Spleen (tissue), 11 donors: ENCODE measurements around the gene BTBD17. TPM values are rescaled to one million over a fixed set of nuclear protein-coding genes. Genes with fewer than 3 reads are reported as not detected.
"Not testable (repeated sequence)": the region's sequence is repeated elsewhere in the genome, so short reads cannot be mapped to it uniquely, and the experiment has no call there.

Experiments
- DNase-seq: peaks from one replicate; pipeline ENCODE4 v3.0.0-alpha.2; 2020
- H3K27ac ChIP-seq, 8 donors: fragments of 200-600 bp; sonication (generic) in 7 of 8; 1 replicate in 4 of 8; 2 replicates in 4 of 8; pipeline versions ENCODE4 v1.5.0 to v1.8.0; 2016 to 2021; ENCODE audit warnings: inconsistent platforms in 4 of 8, mild to moderate bottlenecking in 4 of 8, moderate library complexity in 1 of 8
- H3K27me3 ChIP-seq, 7 donors: fragments of 200-600 bp; sonication (generic) in 6 of 7; replicated peaks in 1 of 7; 1 replicate in 4 of 7; 2 replicates in 3 of 7; pipeline versions ENCODE4 v1.5.0 to v1.8.0; 2016 to 2021; ENCODE audit warnings: inconsistent platforms in 3 of 7, mild to moderate bottlenecking in 1 of 7
- H3K36me3 ChIP-seq, 6 donors: fragments of 200-600 bp; sonication (generic) in 5 of 6; 1 replicate in 4 of 6; 2 replicates in 2 of 6; pipeline versions ENCODE4 v1.5.0 to v1.8.0; 2016 to 2021; ENCODE audit warnings: inconsistent platforms in 2 of 6
- H3K4me1 ChIP-seq, 6 donors: fragments of 200-600 bp; sonication (generic) in 5 of 6; 1 replicate in 3 of 6; 2 replicates in 3 of 6; pipeline versions ENCODE4 v1.5.0 to v1.8.0; 2016 to 2021; ENCODE audit warnings: inconsistent platforms in 3 of 6
- H3K4me3 ChIP-seq, 8 donors: fragments of 200-600 bp; sonication (generic) in 7 of 8; 1 replicate in 4 of 8; 2 replicates in 4 of 8; pipeline versions ENCODE4 v1.5.0 to v1.8.0; 2016 to 2021; ENCODE audit warnings: inconsistent platforms in 4 of 8, mild to moderate bottlenecking in 4 of 8, moderate library complexity in 2 of 8
- H3K9me3 ChIP-seq, 8 donors: fragments of 200-600 bp; sonication (generic) in 7 of 8; 1 replicate in 4 of 8; 2 replicates in 4 of 8; pipeline versions ENCODE4 v1.5.0 to v1.8.0; 2016 to 2021; ENCODE audit warnings: inconsistent platforms in 4 of 8
- POLR2A ChIP-seq, 3 donors: fragments of 450-650 bp; IDR thresholded peaks; one replicate each; pipeline ENCODE4 v1.5.1; 2017; ENCODE audit warnings: antibody characterized with exemption in 3 of 3, mild to moderate bottlenecking in 1 of 3
- POLR2AphosphoS5 ChIP-seq, 3 donors: sonication (generic); formaldehyde crosslinking; IDR thresholded peaks; one replicate each; pipeline ENCODE4 v1.5.1; 2017; ENCODE audit warnings: antibody characterized with exemption in 3 of 3
- WGBS, 5 donors: extraction: QIAGEN DNeasy Blood & Tissue Kit in 3 of 5; methylation state at CpG; one replicate each; pipeline versions ENCODE4 v1.1.5 to v1.1.7; 2013 to 2018; 5-methylcytosine and 5-hydroxymethylcytosine counted together
- intact Hi-C: fragments of 100-400 bp; cut with DNase I; formaldehyde crosslinking; loops from one replicate; pipeline ENCODE4 v1.15.0; 2023; ENCODE audit warnings: low total_unique reads
- polyA plus RNA-seq, 3 donors: library from polyadenylated mRNA; stranded (reverse); fragments of 200-250 nt; gene quantifications; one replicate each; pipeline ENCODE4 v1.2.1, GENCODE V29; 2013
- total RNA-seq, 7 donors: library from RNA; depleted of rRNA in 3 of 7; stranded (reverse); fragments of >200 nt in 3 of 7; fragmentation: NEBNext Ultra II Directional in 4 of 7; extraction: Animal tissue kit (Norgen Biotek cat#: 25700) in 4 of 7; gene quantifications; one replicate each; pipeline versions ENCODE4 v1.1.0 to v1.2.1, GENCODE V29; 2016 to 2021
- TF ChIP-seq, protein P1 (sequence below), 11 experiments: fragments of 200-600 bp in 7 of 11; fragments of 450-650 bp in 4 of 11; sonication (generic) in 4 of 11; IDR thresholded peaks in 8 of 11; conservative IDR thresholded peaks in 3 of 11; 1 replicate in 7 of 11; 2 replicates in 4 of 11; pipeline versions ENCODE4 v1.4.0 to v1.8.0; 2016 to 2021; ENCODE audit warnings: antibody characterized with exemption in 11 of 11, inconsistent platforms in 4 of 11, mild to moderate bottlenecking in 1 of 11
- donor health status: healthy with polysubstance abuse.
- donor health status: DM: no; HTN: no; CAD: no; lungs with moderate emphysema.
- donor health status: DM: no; HTN: no; CAD: no.
- donor health status: Bipolar disorder and iron deficiency.
- donor health status: healthy.
- donor health status: DM: no; HTN: no; CAD: no.
- donor health status: DM: yes; HTN: yes; CAD: no.

The BTBD17 gene
- total and polyA plus RNA-seq, 10 donors: 0.06 to 0.51 TPM; not detected in 8

DNA sequence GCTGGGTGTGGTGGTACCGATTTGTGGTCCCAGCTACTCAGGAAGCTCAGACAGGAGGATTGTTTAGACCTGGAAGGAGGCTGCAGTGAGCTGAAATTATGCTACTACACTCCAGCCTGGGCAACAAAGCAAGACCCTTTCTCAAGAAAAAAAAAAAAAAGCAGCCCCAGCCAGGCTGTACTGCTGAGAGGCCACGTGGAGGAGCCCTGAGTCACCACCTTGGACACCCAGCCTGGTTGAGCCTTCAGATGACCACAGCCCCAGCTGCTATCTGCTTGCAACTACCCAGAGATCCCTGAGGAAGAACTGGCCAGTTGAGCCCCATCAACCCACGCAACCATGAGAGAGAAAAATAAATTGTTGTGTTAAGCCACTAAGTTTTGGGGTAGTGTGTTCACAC is 46.6 kb upstream of the BTBD17 start:
- Histone ChIP-seq H3K4me3 (no peak overlapping the region), H3K27me3 (peaks cover 0 to 11% (median 0%) of the 10 kb centered on the region in 7 donors), H3K27ac (no peak overlapping the region), H3K36me3 (no peaks in the 10 kb centered on the region), H3K4me1 (no peaks in the 10 kb centered on the region), H3K9me3 (no peaks in the 10 kb centered on the region)
- WGBS, 5 donors: 72 to 87% (median 74%) methylated on average over 3 of the region's 3 CpGs
- intact Hi-C loops: no loop called here
- TF ChIP-seq POLR2A (IDR thresholded peaks at IDR 0.05): no peak
- TF ChIP-seq, protein P1, sequence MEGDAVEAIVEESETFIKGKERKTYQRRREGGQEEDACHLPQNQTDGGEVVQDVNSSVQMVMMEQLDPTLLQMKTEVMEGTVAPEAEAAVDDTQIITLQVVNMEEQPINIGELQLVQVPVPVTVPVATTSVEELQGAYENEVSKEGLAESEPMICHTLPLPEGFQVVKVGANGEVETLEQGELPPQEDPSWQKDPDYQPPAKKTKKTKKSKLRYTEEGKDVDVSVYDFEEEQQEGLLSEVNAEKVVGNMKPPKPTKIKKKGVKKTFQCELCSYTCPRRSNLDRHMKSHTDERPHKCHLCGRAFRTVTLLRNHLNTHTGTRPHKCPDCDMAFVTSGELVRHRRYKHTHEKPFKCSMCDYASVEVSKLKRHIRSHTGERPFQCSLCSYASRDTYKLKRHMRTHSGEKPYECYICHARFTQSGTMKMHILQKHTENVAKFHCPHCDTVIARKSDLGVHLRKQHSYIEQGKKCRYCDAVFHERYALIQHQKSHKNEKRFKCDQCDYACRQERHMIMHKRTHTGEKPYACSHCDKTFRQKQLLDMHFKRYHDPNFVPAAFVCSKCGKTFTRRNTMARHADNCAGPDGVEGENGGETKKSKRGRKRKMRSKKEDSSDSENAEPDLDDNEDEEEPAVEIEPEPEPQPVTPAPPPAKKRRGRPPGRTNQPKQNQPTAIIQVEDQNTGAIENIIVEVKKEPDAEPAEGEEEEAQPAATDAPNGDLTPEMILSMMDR (IDR thresholded peaks at IDR 0.05 in 8 of 11, conservative IDR thresholded peaks at IDR 0.05 in 3 of 11): no peak
- TF ChIP-seq POLR2AphosphoS5 (IDR thresholded peaks at IDR 0.05): no peak
- DNase-seq: no peak

DNA sequence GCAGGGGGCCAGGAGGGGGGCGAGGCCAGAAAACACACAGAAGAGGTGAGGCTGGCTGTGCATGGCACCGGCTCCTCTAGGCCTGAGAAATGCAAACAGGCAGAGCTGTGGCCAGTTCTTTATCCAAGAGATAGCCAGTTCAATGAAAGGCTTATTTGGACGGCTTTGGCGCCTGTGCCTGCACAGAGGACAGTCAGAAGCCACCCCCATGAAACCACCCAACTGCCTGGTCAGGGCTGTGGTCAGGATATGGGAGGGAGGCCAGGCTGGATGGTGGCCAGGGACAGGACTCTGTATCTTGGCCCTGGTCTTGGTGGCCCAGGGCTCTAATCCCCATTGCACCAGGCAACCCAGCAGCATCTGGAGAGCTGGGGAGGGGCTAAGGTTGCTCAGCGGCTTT is 45.7 kb upstream of the BTBD17 start:
- Histone ChIP-seq H3K36me3 (no peaks in the 10 kb centered on the region), H3K4me1 (no peaks in the 10 kb centered on the region), H3K27ac (no peak overlapping the region), H3K9me3 (no peaks in the 10 kb centered on the region), H3K27me3 (peaks cover 0 to 11% (median 0%) of the 10 kb centered on the region in 7 donors), H3K4me3 (no peak overlapping the region)
- DNase-seq: no peak
- intact Hi-C loops: no loop called here
- WGBS, 5 donors: 81 to 96% (median 88%) methylated on average over 5 of the region's 5 CpGs
- TF ChIP-seq, protein P1 (IDR thresholded peaks at IDR 0.05 in 8 of 11, conservative IDR thresholded peaks at IDR 0.05 in 3 of 11): no peak
- TF ChIP-seq POLR2A (IDR thresholded peaks at IDR 0.05) (no peak), POLR2AphosphoS5 (IDR thresholded peaks at IDR 0.05) (no peak)

DNA sequence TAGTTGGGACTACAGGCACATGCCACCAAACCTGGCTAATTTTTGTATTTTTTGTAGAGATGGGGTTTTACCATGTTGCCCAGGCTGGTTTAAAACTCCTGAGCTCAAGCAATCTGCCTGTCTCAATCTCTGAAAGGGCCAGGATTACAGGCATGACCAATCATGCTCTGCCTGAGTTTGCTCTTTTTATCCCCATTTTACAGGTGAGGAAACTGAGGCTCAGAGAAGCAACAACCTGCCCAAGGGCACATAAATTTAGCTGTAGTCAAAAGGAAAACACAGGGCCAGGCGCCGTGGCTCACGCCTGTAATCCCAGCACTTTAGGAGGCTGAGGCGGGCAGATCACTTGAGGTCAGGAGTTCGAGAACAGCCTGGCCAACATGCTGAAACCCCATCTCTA is 43.6 kb upstream of the BTBD17 start:
- H3K4me3 ChIP-seq, intact Hi-C loops, DNase-seq, H3K9me3 ChIP-seq, H3K27ac ChIP-seq, H3K4me1 ChIP-seq, H3K36me3 ChIP-seq: not testable (repeated sequence)
- peaks cover 0 to 11% (median 0%) of the 10 kb centered on the region in 7 donors for H3K27me3 ChIP-seq
- 86 to 99% (median 91%) methylated on average over 5 of the region's 5 CpGs for WGBS, 5 donors

DNA sequence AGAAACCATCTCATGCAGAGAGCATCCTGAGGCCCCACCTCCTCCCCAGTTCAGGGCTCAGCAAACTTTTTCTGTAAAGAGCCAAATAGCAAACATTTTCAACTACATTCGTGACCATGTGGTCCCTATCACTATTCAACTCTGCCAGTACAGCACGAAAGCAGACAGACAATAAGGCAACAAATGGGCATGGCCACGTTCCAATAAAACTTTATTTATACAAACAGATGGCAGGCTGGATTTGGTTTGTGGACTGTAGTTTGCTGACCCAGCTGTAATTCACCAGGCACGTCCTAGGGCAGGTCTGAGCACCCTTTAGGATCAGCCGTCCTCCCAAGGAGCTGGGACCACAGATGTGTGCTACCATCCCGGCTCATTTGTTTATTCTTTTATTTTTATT is 43.1 kb upstream of the BTBD17 start:
- WGBS, 5 donors: 83 to 90% (median 86%) methylated on average over 6 of the region's 6 CpGs
- TF ChIP-seq POLR2A (IDR thresholded peaks at IDR 0.05) (no peak), POLR2AphosphoS5 (IDR thresholded peaks at IDR 0.05) (no peak)
- TF ChIP-seq, protein P1 (IDR thresholded peaks at IDR 0.05 in 8 of 11, conservative IDR thresholded peaks at IDR 0.05 in 3 of 11): no peak
- intact Hi-C loops: no loop called here

DNA sequence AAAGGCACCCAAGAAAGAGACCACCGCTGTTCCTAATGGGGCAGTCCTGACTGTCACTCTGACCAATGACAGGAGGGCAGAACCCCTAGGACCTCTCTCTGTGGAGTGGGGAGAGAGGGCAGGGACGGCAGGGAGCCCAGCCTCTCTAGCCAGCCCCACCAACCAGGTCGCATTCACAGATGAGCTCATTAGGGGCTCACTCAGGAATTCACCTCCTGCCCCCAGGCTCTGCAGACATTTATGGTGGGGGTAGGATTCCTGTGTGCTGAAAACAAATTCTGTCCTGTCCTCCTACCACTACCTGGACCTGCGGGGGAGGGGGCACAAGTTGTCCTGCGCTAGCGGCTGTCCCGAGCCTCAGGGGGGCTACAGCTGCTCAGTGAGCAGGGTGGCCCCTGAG is 42.5 kb upstream of the BTBD17 start:
- WGBS, 5 donors: 83 to 86% (median 86%) methylated on average over 1 to 7 of the region's 7 CpGs
- H3K27ac ChIP-seq: no peak overlapping the region
- DNase-seq: no peak
- H3K9me3 ChIP-seq: no peaks in the 10 kb centered on the region
- TF ChIP-seq POLR2A (IDR thresholded peaks at IDR 0.05): no peak
- TF ChIP-seq, protein P1 (IDR thresholded peaks at IDR 0.05 in 8 of 11, conservative IDR thresholded peaks at IDR 0.05 in 3 of 11): no peak
- no peak for TF ChIP-seq POLR2AphosphoS5 (IDR thresholded peaks at IDR 0.05)
- no peak overlapping the region for H3K4me3 ChIP-seq
- H3K27me3 ChIP-seq: peaks cover 0 to 11% (median 0%) of the 10 kb centered on the region in 7 donors
- H3K36me3 ChIP-seq: no peaks in the 10 kb centered on the region
- intact Hi-C loops: no loop called here
- H3K4me1 ChIP-seq: no peaks in the 10 kb centered on the region

More for the DNA sequence above, 43.1 kb upstream of the BTBD17 start:
- Histone ChIP-seq H3K9me3 (no peaks in the 10 kb centered on the region), H3K36me3 (no peaks in the 10 kb centered on the region), H3K27me3 (peaks cover 0 to 11% (median 0%) of the 10 kb centered on the region in 7 donors), H3K4me3 (no peak overlapping the region), H3K27ac (no peak overlapping the region), H3K4me1 (no peaks in the 10 kb centered on the region)
- DNase-seq: no peak
